GM21528 (cell line): ENCODE measurements around the gene EFEMP2.
"Not testable (repeated sequence)": the region's sequence is repeated elsewhere in the genome, so short reads cannot be mapped to it uniquely, and the experiment has no call there.

Experiments
- ATAC-seq: cut with Tn5 transposase; IDR thresholded peaks from one replicate; pipeline ENCODE4 v1.9.1; 2021; ENCODE audit warnings: mild to moderate bottlenecking, moderate library complexity; ENCODE audit not compliant: unreplicated experiment, low FRiP score

Gene EFEMP2

DNA sequence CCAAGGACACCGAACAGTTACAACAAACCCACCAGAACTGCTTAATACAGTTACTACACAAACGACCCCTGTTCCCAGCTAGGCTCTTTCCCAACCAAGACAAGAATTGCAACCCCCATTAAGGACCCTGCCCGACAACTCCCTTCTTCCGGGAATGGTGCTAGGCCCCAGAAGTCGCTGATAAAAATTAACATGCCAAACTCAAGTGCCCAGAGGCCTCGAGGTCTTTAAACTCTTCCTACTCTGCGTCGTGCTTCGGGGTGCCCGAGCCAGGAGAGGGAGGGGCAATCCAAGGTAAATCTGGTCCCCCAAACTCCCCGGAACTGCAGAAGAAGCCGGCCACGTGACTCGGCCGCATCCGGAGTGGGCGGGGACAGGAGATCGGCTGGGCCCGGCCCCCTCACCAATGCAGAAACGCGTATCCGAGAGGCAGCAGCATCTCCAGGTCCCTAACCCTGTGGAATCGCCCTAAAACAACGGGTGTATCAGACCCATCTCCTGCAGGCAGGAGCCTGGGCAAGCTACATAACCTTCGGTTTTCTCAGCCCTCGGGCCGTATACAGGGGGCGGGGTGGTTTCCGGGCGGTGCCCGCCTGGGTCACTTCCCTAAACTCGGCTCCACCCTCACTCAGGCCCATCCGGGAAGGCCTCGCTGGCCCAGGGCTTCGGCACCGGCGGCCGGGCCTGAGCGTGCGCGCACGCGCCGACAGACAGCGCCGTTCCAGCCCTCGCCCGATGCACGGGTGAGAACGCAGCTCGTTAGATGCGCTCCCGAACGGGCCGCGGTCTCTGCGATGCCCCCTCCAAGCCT is 15.7 kb downstream of the EFEMP2 start:
- ATAC-seq, result peak; percentile 32

DNA sequence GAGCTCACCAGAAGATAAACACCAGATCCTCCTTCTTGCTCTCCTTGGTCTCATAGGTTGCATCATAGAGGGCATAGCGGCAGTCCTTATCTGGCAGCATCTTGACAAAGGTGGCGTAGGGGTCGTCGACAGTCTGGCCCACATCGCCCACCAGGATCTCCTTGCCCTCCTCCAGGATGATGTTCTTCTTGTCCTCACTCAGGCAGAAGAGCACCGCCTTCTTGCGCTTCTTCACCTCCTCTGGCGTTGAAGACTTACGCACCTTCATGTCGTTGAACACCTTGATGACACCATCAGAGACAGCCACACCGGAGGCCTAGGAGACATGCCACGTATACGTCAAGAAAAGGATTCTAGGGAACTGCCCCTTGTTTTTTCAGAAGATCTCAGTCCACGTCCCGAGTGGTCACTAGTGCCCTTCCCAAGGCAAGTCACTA is 16.7 kb downstream of the EFEMP2 start:
- no peak for ATAC-seq

DNA sequence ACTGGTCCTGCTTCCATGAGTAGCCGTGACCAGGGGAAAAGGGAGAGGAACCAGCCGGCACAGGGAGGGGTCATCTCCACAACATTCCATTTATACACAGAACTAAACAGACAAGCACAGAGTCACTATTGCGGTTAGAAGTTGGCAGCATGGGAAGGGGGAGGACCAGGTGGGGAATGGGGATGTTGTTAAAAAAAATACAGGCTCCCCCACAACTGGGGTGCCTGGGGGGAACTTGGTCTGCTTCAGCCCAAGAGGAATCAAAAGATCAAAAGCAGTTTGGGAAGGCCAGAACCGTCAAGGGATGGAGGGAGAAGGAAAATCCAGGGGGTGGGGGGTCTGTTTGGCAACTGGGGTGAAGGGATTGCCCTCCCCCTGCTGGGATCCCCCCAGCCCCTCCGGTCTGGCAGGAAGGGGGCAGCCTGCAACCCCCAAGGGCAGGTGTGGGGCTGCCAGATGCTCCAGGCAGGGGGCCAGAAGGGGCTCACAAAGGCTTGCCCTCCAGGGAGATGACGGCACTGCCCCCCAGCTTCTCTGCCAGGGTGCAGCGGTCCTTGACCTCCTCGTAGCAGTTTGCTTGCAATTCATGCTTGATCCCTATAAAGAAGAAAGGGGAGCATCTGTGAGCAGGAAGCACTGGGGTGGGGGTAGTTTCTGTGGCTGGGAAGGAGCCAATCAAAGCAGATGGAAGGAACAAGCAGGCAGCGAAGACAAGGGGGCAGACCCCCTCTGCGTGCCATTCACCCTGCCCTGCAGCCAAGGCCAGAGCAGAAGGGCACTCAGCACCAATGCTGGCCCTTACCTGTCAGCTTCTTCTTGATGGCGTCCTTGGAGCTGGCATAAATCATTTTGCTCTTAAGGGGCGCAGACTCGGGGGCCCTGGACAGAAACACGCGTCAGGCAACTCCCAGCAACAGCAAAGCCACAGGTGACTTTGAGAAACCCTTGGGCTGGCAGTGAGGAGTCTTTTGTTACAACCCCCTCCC is 17.5 kb downstream of the EFEMP2 start:
- ATAC-seq, result no peak

DNA sequence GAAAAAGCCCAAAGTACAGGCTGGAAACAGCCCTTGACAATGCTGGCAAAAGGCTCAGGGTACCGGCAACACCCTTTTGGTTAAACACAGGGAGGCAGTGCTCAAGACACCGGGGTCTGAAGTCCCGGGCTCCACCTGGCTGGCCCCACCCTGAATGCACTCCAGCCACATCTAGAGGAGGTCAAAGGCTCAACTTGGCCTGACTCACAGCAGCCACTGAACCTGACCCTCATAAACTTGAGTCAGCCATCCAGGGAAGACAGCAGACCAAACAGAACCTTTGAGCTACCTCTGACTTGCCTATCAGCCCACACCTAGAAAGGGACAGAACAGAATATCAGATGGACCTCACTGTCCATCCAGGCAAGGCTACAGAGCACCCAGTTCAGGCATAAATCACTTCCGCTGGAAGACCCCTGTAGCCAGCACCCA is 18.4 kb downstream of the EFEMP2 start:
- ATAC-seq, result no peak

DNA sequence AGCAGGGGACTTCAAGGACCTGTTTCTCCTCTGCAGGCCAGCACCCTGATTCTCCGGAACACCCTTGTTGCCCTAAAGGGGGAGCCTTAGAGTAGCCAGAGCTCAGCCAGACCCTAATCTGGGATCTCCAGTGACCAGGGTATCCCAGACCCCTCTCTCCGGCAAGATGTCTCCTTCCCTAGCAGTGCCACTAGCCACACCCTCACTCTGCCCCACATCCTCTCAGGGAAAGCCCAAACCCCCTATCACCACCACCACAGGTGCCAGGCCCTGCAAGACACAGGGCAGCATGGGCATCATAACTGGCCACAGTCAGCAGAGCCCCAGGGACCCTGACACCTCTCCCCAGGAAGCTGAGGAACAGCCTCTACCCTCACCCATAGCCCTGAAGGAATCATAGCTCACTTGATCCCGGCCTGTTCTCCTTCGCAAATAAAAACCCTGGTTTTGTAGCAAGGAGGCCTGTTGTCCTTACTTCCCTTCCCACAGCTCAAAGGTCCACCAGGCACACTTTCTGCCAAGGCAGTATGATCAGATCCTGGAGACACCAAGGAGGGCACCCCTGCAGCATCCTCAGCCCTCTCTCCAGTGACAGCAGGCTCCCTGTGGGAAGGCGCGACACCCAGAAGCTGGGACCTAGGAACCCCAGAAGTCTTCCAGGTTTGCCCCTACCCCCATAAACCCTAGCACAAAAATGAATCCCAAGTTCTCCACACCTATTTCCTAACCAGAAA is 19.2 kb downstream of the EFEMP2 start:
- ATAC-seq, result no peak

DNA sequence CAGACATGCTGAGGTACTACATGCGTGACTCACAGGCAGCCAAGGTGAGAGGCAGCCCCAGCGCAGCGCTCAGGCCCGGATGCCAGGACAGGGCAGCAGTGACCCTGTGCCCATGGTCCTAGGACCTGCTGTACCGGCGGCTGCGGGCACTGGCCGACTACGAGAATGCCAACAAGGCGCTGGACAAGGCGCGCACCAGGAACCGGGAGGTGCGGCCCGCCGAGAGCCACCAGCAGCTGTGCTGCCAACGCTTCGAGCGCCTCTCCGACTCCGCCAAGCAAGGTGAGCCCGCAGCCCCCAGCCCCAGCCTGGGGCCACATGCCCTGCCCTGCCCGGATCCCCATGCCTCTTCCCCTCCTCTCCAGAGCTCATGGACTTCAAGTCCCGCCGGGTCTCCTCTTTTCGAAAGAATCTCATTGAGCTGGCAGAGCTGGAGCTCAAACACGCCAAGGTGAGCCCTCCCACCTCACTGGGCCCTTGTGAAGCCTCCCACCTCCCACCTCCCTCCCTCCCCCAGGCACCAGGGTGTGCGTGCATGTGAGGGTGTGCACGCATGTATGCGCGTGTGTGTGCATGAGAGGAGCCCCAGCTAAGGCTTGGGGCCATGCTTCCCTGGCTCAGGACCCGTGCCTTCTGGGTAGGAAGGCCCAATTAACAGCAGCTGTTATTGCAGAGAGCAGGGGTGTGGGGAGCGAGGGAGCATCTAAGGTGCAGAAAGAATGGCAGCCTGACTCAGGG is 19.9 kb downstream of the EFEMP2 start:
- ATAC-seq, result no peak

DNA sequence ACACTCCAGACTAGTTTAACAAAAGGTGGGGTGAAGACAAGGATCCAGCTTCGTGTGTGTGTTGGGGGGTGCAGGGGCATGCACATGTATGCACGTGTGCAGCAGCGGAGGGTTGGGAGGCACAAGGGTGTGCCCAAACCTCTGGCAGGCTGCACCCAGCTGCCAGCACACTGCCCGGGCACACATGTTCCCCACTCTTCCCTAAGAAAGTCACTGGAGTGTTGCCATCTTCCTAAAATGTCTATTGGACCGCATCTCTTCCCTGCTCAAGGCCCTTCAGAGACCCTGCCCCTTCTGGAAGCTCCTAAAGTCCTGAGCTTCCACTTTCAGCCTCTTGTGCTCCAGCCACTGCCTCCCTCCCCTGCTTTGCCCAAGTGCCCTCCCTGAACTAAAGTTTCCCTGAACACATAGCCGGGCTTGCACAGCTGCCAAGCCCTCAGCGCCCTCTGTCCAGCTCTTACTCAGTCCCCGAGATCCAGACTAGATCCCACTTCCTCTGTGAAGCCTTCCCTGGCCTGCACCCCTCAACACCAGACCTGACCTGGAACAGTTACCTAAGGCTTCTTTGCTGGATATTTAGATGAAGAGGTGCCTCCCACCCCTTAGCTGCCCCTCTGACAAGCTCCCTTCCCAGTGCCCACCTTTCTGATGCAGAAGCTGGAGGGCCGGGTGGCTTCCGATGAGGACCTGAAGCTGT is 20.6 kb downstream of the EFEMP2 start:
- no peak for ATAC-seq

DNA sequence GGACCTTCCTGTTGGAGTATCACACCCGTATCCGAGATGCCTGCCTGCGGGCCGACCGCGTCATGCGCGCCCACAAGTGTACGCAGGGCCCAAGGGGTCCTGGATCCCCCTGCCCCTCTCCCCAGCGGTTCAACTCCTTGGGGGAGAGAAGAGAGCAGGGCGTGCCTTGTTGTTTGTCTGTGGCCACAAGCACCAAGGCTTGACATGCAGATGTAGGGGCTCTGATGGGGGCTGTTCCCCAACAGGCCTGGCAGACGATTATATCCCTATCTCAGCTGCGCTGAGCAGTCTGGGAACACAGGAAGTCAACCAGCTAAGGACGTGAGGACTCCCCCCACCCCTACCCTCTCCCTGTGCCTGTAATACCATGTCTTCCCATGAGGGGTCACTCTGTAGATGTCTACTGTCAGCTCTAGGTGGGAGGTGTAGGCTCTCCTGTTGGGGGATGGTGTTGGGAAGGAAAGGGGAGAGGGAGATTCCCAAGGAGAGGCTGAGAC is 21.5 kb downstream of the EFEMP2 start:
- ATAC-seq, result no peak

DNA sequence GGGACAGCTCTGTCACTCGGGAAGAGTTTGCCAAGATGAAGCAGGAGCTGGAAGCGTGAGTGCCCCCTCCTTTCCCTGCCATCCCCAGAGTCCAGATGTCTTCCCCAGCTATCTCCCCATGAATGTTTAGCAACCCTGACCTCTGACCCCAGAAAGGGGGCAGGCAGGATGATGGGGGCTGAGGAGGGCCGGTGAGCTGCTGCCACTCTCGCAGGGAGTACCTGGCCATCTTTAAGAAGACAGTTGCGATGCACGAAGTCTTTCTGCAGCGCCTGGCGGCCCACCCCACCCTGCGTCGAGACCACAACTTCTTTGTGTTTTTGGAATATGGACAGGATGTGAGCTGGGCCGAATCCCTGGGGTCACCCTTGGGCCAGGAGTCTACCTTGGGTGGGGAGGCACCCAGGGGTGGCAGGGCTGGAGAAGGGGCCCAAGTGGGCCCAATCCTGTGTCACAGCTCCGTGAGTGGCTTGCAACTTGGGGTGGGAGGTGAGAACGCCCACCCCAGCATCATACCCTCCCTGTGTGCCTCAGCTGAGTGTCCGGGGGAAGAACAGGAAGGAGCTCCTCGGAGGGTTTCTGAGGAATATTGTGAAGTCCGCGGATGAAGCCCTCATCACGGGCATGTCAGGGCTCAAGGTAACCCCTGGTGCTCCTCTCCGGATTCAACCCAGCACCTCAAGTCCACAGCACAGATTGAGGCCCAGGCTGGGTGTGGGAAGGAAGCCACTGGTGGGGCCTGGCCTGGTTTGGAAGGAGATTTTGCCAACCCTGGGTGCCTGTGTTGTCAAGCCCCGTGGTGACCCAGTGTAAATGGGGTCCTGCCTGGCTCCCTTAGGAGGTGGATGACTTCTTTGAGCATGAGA is 22.1 kb downstream of the EFEMP2 start:
- no peak for ATAC-seq

DNA sequence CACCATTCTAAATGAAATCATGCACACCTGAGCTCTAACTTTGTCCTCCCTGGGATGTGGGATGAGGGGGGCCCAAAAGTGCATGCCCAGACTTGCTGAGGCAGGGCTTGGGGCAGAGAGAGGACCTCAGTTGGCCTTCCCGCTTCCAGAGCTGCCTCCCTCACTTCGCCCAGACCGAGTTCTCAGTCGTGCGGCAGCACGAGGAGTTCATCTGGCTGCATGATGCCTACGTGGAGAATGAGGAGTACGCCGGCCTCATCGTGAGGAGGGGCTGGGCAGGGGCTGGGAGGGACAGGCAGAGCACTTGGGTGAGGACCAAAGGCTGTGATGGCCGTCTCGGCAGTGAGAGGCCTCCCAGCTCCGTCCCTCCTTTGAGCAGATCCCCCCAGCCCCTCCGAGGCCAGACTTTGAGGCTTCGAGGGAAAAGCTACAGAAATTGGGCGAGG is 22.8 kb downstream of the EFEMP2 start:
- ATAC-seq, result no peak

DNA sequence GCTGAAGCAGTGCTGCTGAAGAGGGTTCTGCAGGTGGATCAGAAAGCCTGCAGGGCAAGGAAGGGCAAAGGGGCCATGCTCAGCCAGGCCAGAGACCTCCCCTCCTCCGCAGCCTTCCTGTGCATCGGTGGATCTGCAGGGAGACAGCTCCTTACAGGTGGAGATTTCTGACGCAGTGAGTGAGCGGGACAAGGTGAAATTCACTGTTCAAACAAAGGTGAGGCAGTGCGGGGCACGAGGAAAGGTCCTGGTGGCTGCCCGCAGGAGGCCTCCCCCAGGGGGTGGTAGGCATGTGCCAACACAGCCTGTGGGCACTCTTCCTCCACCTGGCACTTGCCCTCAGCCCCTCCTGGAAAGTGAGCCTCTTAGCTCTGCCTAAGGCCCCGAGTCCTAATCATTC is 23.2 kb downstream of the EFEMP2 start:
- no peak for ATAC-seq

DNA sequence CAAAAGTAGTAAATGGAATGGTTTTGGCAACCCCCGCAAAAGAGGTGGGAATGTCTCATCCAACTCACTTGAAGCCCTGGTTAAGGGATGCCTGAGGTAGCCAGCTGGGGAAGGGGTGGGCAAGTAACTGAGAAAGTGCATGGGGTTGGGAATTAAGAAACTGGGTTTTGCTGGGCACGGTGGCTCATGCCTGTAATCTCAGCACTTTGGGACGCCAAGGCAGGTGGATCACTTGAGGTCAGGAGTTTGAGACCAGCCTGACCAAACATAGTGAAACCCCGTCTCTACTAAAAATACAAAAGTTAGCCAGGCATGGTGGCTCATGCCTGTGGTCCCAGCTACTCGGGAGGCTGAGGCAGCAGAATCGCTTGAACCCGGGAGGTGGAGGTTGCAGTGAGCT is 23.9 kb downstream of the EFEMP2 start:
- not testable (repeated sequence) for ATAC-seq

DNA sequence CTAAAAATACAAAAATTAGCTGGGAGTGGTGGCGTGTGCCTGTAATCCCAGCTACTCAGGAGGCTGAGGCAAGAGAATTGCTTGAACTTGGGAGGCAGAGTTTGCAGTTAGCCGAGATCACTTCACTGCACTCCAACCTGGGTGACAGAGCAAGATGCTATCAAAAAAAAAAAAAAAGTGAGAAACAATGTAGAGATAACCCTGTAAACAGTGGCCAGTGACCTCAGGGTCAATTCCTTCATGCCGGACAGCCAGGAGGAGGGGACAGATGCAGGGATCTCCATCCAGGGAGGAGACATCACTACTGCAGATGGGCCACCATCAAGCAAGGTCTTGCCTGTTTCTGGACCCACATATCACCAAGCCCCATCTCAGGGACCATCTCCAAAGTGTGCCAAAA is 24.9 kb downstream of the EFEMP2 start:
- no peak for ATAC-seq

DNA sequence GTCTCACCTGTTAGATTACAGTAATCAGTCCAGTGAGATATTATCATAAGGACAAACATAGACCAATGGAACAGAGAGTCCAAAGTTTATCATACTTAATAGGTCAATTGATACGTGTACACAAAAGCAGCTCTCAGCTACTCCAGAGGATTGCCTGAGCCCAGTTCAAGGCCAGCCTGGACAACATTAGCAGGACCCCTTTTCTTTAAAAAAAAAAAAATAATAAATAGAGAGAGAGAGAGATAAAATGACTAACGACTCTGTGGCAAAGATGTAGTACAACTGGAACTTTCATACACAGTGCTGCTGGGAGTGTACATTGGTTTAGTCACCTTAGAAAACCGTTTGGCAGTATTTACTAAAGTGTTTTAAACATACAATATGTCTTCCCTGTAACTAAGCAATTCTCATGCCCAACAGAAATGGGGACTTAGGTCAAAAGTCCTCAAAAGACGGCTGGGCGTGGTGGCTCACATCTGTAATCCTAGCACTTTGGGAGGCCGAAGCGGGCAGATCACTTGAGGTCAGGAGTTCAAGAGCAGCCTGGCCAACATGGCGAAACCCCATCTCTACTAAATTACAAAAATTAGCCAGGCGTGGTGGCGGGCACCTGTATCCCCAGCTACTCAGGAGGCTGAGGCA is 28.2 kb downstream of the EFEMP2 start:
- ATAC-seq, result no peak

DNA sequence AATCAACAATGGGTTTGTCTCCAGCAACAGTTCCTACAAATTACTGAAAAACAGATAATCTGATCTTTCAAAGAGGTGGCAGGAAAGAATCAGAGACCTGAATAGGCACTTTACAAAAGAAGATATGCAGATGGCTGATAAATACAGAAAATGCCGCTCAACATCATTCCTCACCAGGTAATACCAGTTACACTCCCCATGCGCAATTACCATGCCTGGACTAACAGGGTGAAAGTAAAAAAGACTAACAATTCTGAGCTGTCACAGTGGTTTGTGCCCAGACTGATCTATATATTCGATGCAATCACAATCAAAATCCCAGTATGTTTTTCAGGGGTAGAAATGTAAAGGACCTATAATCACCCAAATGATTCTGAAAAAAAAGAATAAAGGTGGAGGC is 28.8 kb downstream of the EFEMP2 start:
- ATAC-seq, result no peak

DNA sequence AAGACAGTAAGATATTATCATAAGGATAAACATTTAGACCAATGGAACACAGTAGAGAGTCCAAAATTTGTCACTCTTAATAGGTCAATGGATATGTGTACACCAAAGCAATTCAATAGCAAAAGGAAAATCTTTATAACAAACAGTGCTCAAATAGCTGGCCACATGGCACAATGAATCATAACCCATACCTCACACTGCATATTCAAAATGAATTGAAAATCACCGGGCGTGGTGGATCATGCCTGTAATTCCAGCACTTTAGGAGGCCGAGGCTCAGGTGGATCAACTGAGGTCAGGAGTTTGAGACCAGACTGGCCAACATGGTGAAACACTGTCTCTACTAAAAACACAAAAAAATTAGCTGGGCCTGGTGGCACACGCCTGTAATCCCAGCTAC is 30.5 kb downstream of the EFEMP2 start:
- ATAC-seq, result no peak

DNA sequence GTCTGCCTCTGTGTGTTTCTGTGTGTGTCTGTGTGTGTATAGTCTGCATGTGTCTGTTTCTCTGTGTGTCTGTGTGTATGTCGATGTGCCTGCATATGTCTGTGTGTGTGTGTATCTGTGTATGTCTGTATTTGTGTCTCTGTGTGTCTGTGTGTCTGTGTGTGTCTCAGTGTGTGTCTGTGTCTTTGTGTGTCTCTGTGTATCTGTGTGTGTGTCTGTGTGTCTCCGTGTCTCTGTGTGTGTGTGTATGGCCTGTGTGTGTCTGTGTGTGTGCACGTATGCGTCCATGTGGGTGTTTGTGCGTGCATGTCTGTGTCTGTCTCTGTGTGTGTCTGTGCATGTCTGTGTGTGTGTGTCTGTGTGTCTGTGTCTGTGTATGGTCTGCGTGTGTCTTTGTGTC is 38.4 kb downstream of the EFEMP2 start:
- no peak for ATAC-seq
